ENCODE results near the gene SREBF2.

GRCh38 chr22:41885516-41885915, 52.6 kb downstream of the SREBF2 start:
- TF ChIP-seq CTCF (IDR thresholded peaks at IDR 0.05; ENCODE audit: low read length) (no peak), EZH2 (IDR thresholded peaks at IDR 0.05; ENCODE audit: borderline replicate concordance, low read length) (no peak)
